Osteoblast (primary cell): ENCODE results near the gene AKT2. TPM values are rescaled to one million over a fixed set of nuclear protein-coding genes. Genes with fewer than 3 reads are reported as not detected.

Source experiments
- DNase-seq: peaks from one replicate; pipeline ENCODE4 v3.0.0; 2011; ENCODE audit warnings: low spot score, mixed read lengths; ENCODE audit not compliant: insufficient read length; ENCODE audit errors: missing footprints
- H2AFZ ChIP-seq: 2 replicates; pipeline ENCODE4 v1.6.0; 2011; ENCODE audit warnings: mild to moderate bottlenecking, low read length
- H3K27ac ChIP-seq: 2 replicates; pipeline ENCODE4 v1.5.1; 2011; ENCODE audit warnings: mild to moderate bottlenecking, low read depth, low read length, moderate library complexity
- H3K27me3 ChIP-seq: 2 replicates; pipeline ENCODE4 v1.6.0; 2012; ENCODE audit warnings: mild to moderate bottlenecking, control low read depth, inconsistent platforms, low read length, moderate library complexity; ENCODE audit not compliant: insufficient read depth
- H3K36me3 ChIP-seq: 2 replicates; pipeline ENCODE4 v1.5.1; 2011; ENCODE audit warnings: mild to moderate bottlenecking, low read length, control low read depth, moderate library complexity; ENCODE audit not compliant: insufficient read depth
- H3K4me1 ChIP-seq: 2 replicates; pipeline ENCODE4 v1.5.1; 2011; ENCODE audit warnings: mild to moderate bottlenecking, low read length, control low read depth, moderate library complexity; ENCODE audit not compliant: insufficient read depth
- H3K4me2 ChIP-seq: 2 replicates; pipeline ENCODE4 v1.6.0; 2011; ENCODE audit warnings: mild to moderate bottlenecking, low read length; ENCODE audit not compliant: insufficient read depth
- H3K4me3 ChIP-seq: fragments of 200-600 bp; sonication (generic); 3 replicates; pipeline ENCODE4 v1.5.1; 2012; ENCODE audit warnings: mild to moderate bottlenecking, low read length, inconsistent platforms; ENCODE audit not compliant: insufficient read depth
- H3K79me2 ChIP-seq: 2 replicates; pipeline ENCODE4 v1.6.0; 2012; ENCODE audit warnings: mild to moderate bottlenecking, low read length, control low read depth, inconsistent platforms; ENCODE audit not compliant: insufficient read depth
- H3K9me3 ChIP-seq: 2 replicates; pipeline ENCODE4 v1.5.1; 2011; ENCODE audit warnings: low read depth, low read length, control low read depth
- H4K20me1 ChIP-seq: 2 replicates; pipeline ENCODE4 v1.6.0; 2012; ENCODE audit warnings: mild to moderate bottlenecking, low read length, control low read depth; ENCODE audit not compliant: insufficient read depth
- total RNA-seq: library from RNA; depleted of rRNA; stranded (reverse); fragments of >200 nt; gene quantifications from 2 replicates; pipeline ENCODE4 v1.2.3, GENCODE V29; 2012
- TF ChIP-seq, protein P1 (sequence below): IDR thresholded peaks from 2 replicates; pipeline ENCODE4 v1.5.1; 2011; ENCODE audit warnings: mild to moderate bottlenecking, low read depth, low read length, moderate library complexity; ENCODE audit errors: extremely low read depth

The AKT2 gene
- total RNA-seq, 1 donor: 115 TPM

- Histone ChIP-seq H2AFZ (no peak overlapping the region), H4K20me1 (no peaks in the 10 kb centered on the region), H3K79me2 (no peaks in the 10 kb centered on the region), H3K4me2 (no peak overlapping the region), H3K27ac (no peak overlapping the region), H3K4me1 (no peaks in the 10 kb centered on the region), H3K36me3 (peaks cover 30% of the 10 kb centered on the region), H3K9me3 (no peaks in the 10 kb centered on the region), H3K27me3 (no peaks in the 10 kb centered on the region), H3K4me3 (no peak overlapping the region)
- TF ChIP-seq, protein P1, sequence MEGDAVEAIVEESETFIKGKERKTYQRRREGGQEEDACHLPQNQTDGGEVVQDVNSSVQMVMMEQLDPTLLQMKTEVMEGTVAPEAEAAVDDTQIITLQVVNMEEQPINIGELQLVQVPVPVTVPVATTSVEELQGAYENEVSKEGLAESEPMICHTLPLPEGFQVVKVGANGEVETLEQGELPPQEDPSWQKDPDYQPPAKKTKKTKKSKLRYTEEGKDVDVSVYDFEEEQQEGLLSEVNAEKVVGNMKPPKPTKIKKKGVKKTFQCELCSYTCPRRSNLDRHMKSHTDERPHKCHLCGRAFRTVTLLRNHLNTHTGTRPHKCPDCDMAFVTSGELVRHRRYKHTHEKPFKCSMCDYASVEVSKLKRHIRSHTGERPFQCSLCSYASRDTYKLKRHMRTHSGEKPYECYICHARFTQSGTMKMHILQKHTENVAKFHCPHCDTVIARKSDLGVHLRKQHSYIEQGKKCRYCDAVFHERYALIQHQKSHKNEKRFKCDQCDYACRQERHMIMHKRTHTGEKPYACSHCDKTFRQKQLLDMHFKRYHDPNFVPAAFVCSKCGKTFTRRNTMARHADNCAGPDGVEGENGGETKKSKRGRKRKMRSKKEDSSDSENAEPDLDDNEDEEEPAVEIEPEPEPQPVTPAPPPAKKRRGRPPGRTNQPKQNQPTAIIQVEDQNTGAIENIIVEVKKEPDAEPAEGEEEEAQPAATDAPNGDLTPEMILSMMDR: no peak
- peak; percentile 50 for DNase-seq
Measured at GRCh38 chr19:40321566-40322270, 36.6 kb upstream of the AKT2 start.

DNA sequence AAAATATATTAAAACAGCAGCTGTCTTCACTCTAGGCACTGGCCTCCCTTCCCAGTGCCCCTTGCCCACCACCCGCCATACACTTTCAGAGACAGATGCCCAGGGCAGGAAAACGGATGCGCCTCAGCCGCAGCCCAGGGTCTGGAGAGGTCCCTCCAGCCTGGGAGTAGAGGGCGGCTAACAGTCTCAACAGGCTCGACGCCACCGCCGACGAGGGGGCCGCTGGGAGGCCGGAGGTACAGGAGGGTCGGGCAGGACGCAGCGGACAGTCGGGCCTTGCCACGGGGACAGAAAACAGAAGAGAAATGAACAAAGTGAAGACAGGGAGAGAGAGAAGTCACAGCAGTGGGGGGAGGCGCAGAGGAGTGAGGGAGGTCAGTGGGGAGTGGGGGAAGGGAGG is 35.9 kb upstream of the AKT2 start:
- Histone ChIP-seq H3K27me3 (no peaks in the 10 kb centered on the region), H3K36me3 (peaks cover 28% of the 10 kb centered on the region), H3K4me2 (no peak overlapping the region), H3K79me2 (no peaks in the 10 kb centered on the region), H3K27ac (no peak overlapping the region), H2AFZ (no peak overlapping the region), H3K4me1 (no peaks in the 10 kb centered on the region), H4K20me1 (no peaks in the 10 kb centered on the region), H3K9me3 (no peaks in the 10 kb centered on the region), H3K4me3 (no peak overlapping the region)
- no peak for DNase-seq
- TF ChIP-seq, protein P1: no peak

- Histone ChIP-seq H3K4me3 (no peak overlapping the region), H3K4me2 (no peak overlapping the region), H3K27me3 (no peaks in the 10 kb centered on the region), H3K27ac (no peak overlapping the region), H3K36me3 (peaks cover 28% of the 10 kb centered on the region), H3K4me1 (no peaks in the 10 kb centered on the region), H3K79me2 (no peaks in the 10 kb centered on the region), H3K9me3 (no peaks in the 10 kb centered on the region), H2AFZ (no peak overlapping the region), H4K20me1 (no peaks in the 10 kb centered on the region)
- DNase-seq: no peak
- TF ChIP-seq, protein P1: no peak
Measured at GRCh38 chr19:40320558-40320935, 35.4 kb upstream of the AKT2 start.

DNA sequence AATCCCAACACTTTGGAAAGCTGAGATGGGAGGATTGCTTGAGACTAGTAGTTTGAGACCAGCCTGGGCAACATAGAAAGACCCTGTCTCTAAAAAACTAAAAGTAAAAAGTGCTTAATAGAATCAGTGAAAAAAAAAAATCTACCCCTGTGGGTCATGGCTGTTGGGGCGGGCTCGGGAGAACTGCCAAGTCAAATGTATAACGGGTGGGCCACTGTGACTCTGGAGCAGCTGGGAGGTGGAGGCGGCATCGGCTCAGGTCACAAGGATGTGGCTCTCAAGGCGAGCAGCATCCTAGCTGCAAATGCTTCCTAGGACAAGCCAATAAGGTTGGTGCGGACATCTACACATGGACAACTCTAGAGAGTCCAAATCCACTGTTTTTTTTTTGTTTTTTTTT is 32.2 kb upstream of the AKT2 start:
- no peaks in the 10 kb centered on the region for H3K79me2 ChIP-seq
- H3K27ac ChIP-seq: no peak overlapping the region
- H2AFZ ChIP-seq: no peak overlapping the region
- H3K4me1 ChIP-seq: no peaks in the 10 kb centered on the region
- peaks cover 9% of the 10 kb centered on the region for H3K36me3 ChIP-seq
- no peak overlapping the region for H3K4me2 ChIP-seq
- H3K27me3 ChIP-seq: no peaks in the 10 kb centered on the region
- TF ChIP-seq, protein P1: no peak
- H4K20me1 ChIP-seq: no peaks in the 10 kb centered on the region
- H3K9me3 ChIP-seq: no peaks in the 10 kb centered on the region
- H3K4me3 ChIP-seq: no peak overlapping the region
- no peak for DNase-seq
